NCI-H524 (cell line): ENCODE measurements around the gene RHEBL1.
"Not testable (repeated sequence)": the region's sequence is repeated elsewhere in the genome, so short reads cannot be mapped to it uniquely, and the experiment has no call there.

ENCODE experiments used
- DNase-seq, 2 experiments: peaks; one replicate each; lab custom pipeline; 2025; lab: John Stamatoyannopoulos, UW

Gene RHEBL1

DNA sequence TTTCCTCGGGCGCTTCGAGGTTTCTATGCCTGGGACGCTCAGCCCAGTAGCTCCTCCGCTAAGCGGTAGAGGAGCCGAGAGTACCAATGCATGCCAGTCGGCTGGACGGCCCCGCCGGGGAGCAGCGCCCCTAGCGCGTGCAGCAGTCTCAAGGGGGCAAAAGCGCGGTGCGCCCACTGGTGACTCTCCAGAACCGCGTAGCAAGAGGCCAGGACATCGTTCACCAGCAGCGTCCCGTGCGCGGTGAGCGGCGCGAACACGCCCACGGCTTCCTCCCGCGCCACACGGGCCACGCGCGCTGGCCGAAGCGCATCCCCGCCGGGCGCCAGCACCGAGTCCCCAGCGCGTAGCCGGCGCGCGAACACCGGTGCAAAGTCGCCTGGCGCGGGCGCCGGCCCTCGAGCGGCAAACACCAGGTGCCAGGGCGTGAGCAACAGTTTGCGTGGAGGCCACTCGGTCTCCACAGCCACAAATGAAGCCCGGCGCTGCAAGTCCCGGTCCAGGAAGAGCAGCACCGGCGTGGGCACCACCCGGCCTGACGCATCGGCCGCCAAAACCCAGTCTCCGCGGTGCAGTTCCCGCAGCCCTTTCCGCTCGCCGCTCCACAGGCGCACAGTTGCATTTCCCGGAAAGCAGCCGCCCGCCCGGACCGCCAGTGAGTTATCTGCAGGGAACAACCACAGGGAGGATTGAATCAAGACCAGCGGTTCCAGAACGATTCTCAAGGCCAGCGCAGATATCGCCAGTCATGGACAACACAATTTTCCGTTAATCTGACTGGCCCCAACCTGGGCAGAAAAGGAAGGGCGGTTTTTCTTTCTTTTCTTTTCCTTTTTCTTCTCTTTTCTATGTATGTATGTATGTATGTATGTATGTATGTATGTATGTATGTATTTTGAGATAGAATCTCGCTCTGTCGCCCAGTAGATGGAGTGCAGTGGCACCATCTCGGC lies 20.3 kb upstream of the RHEBL1 start:
- DNase-seq: peak; percentile 21 to 67

DNA sequence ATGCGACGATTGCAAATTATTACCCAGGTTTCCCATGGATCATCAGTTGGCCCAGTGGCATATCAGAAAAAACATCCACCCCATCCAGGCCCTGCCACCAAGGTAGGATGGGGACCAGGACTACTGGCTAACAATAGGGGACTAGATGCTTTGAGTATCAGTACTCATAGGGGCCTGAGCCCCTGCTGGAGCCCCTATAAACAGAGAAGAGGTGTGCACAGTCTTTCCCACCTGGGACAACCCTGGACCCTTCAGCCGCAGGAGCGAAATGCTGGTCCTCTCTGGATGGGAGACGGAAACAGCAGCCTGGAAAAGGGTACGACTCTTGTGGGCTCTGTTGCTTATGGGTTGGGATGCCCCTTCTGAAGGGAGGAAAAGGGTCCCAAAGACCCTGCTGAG lies 19.2 kb upstream of the RHEBL1 start:
- DNase-seq: no peak

DNA sequence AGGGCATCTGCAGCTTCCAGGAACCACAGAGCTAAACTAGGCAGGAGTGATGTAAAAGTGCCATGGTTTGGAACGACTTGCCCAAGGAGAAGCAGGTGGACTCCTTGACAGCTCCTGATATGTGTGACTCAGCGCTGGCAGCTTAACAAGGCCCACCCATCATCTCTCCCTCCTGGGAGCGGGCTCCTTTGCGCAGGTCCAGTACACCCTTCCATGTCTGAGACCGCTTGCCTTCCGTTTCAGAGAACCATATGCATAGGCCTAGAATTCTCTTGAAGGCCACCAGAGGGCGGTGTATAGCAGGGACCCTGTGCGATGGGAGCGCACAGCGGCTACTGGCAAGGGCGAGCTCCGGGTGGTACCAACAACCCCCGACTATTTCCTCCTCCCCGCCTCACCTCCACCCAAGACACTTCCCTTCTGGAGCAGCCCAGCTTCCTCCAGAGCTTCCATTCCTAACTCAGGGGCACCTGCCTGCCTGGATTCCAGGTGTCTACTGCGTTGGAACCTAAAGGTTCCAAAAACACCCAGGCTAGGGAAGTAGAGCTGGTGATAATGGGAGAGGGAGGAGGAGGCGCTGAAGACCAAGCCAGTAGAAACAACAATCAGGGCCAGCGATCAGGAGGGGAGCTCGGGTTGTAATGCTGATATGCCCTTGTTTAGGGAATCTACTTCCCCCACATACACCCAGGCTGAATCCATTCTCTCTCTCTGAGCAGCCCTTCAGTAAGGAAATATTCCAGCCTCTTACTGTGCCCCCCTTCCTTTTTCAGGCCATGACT lies 18.6 kb upstream of the RHEBL1 start:
- DNase-seq: peak; percentile 83 to 91

DNA sequence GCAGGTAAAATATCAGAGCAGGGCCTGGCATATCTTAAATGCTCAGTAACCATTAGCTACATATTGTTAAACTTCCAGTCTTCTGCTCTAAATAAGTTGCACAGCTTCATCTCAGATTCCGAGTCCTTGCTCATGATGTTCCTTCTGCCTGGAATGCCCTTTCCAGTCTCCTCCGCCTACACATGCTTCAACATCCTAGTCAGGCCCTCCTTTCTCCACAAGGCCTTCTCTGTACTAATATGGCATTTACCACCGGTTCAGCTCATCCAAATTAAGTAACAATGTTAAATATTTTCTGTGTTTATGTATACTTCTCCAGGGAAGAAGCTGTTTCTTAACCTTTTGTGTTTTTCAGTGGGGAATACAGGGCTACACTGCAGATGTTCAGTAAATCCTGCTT lies 16.3 kb upstream of the RHEBL1 start:
- DNase-seq: no peak

DNA sequence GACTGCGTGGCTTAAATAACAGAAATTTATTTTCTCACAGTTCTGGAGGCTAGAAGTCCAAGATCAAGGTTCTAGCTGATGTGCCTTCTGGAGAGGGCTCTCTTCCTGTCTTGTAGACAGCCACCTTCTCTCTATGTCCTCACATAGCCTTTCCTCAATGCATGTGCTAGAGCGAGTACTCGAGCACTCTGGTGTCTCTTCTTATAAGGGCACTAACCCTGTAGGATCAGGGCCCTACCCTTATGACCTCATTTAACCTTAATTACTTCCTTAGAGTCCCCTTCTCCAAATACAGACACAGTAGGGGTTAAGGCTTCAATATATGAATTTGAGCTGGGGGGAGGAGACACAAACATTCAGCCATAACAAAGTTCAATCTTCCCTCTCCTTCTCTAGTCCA lies 14.7 kb upstream of the RHEBL1 start:
- no peak for DNase-seq

DNA sequence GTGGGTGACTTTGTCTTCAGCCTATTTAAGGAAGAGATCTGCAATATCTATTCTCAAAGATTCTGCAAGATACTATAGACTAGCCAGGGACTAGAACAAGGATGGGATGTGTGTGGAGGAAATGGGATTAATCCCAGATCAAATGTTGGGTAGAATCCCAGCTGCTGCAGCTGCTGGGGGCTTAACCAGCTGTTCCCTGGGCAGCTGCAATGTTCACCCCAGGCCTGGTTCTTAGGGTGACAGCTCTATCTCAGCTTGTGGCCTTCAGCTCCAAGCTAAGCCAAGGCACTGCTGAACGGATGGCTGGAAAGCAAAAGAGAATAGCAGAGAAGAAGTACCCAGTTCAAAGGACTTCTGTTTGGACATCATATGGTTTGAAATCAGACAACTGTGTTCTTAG lies 10.0 kb upstream of the RHEBL1 start:
- peak in 1 of 2 experiments; percentile 19 for DNase-seq

DNA sequence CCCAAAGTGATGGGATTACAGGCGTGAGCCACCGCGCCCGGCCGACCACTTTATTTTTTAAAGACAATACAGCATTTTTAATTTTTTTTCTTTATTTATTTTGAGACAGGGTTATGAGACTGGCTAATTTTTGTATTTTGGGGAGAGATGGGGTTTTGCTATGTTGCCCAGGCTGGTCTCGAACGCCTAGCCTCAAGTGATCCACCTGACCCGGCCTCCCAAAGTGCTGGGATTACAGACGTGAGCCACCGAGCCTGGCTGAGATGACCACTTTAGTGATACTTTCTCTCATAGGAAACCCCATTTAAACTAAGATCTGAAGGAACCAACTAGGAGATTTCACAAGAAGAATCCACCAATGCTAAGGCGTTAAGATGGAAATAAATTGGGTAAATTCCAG lies 1.2 kb upstream of the RHEBL1 start:
- DNase-seq: no peak

DNA sequence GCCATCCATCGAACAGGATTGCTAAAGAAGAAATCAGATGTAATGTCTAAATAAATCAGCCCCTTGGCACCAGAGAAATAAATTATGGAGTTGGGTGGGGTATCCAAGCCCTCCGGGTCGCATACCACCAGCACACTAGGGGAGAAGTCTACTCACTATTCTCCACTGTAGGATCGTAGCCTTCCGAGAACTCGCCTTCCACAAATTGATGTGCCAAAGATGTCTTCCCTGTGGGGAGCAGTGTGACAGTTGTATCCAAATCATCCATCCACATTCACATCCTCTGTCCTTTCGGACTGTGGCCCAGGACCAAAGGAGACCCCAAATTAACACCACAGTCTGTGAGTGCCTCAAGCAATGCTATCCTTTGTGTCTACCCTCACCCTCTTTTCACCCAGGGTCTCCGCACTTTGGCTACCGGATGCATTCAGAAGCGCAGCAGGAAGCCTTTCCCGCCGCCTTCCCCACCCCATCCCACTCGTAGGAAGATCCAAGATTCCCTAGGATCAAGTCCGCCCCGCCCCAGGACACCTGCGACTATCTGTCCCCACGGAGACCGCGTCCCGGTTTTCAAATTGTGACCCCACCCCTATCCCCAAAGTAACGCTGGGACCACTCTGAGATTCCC lies 786 bp downstream of the RHEBL1 start:
- peak; percentile 10 to 54 for DNase-seq

DNA sequence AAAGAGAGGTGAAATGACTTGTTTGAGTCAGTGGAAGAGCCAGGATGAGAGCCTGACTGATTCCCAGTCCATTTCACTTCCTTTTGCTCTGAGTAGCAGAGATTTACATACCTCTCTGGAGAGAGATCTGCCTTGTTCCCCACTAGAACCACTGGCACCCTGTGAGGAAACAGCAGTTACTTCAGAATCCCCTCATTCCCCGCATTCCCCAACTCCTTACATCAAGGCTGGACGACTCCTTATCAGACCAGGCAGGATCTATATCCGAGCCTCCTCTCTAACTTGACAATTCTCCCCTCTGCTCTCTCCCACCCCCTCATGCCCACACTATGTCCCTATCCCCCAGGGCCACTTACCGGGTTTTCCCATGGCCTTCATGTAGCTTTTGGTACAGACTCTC lies 3.7 kb downstream of the RHEBL1 start:
- DNase-seq: no peak

DNA sequence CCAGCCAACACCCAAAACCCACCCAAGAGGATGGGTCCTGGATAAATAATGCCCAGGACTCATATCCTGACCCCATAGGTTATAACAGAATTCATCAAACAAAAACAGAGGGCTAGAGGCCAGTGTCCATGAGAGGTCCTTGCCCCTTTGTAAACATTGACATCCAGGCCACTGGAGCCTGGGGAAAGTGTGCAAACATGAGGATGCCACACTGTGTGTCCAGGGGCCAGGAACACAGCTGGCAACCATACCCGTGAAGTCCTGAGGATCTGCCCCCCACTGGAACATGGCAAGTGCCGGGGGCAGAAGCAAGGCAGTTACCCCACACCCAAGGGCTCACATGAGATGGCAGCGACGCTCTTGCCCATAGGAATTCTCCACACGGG lies 5.0 kb downstream of the RHEBL1 start:
- no peak for DNase-seq

DNA sequence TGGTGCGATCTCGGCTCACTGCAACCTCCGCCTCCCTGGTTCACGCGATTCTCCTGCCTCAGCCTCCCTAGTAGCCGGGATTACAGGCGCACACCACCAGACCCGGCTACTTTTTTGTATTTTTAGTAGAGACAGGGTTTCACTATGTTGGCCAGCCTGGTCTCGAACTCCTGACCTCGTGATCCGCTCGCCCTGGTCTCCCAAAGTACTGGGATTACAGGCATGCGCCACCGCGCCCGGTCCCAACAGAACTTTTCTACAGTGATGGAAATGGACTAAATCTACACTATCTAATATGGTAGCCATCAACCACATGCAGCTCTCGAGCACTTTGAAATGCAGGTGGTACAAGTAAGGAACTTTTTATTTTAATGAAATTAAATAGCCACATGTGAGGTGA lies 7.9 kb downstream of the RHEBL1 start:
- not testable (repeated sequence) for DNase-seq

DNA sequence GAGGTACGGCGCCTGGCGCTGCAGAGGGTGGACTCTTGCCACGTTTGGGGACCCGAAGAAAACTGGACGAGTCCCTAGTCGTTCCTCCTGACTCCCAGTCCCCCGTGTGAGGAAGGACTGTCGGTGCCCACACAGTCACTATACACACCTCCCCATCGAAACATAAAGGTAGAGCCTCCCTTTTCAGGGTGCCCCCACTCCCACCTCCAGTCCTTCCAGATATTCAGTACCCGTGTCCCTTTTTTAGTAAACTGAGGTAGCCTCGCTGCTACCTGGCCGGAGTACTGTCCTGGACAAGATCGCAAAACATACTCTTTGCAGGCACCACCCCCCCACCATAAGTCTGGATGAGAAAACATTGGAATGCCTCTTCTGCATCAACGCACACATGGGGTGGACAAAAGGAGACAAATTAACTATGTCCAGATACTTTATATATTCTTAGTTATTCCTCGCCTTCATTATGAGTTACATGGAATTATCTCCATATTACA lies 8.6 kb downstream of the RHEBL1 start:
- DNase-seq: no peak

DNA sequence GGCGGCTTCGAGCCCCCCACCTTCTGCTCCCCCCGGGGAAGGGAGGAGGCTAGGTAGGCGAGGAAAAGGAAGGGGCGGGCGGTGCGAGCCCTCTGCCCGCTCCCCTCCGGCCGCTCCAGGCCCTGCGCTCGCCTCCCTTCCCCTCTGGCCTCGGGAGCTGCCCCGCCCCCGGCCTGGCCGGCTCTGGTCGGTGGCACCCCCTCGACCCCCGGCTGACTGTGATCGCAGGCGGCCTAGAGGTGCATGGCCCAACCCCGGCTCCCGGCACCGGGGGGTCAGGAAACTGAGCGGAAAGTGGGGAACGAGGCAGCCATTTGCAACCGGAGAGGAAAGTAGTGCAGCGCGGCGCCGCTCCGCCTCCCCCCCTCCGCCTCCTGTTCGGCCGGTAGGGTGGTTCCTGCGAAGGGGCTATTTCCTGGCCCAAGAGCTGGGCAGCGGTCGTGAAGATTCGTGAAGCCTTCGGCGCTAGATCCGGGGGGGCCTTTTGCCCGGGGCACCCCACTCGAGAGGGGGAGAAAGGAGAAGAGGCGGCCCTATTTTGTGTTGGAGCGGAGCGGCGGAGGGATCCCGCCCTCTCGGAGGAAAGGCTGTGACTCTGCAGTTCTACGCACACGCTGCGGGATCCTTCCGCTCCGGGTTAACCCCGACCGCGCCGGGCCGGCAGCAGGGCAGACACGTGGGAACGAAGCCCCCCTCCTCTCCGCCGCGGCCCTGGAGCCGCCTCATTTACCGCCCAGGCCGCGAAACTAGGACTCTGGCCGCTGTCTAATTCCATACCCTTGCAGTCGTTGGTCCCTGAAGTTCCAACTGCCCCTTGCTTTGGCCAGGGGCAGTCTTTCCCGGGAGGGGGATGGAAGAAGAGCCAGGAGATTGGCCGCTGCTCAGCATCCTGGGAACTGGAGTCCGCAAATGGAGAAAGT lies 9.3 kb downstream of the RHEBL1 start, which contains the start of gene KMT2D:
TSS of gene KMT2D (minus strand) at position 558 of the 920 bp plus-strand sequence. CDS start 5,470 bp downstream, outside the sequence.
- peak; percentile 63 to 89 for DNase-seq

DNA sequence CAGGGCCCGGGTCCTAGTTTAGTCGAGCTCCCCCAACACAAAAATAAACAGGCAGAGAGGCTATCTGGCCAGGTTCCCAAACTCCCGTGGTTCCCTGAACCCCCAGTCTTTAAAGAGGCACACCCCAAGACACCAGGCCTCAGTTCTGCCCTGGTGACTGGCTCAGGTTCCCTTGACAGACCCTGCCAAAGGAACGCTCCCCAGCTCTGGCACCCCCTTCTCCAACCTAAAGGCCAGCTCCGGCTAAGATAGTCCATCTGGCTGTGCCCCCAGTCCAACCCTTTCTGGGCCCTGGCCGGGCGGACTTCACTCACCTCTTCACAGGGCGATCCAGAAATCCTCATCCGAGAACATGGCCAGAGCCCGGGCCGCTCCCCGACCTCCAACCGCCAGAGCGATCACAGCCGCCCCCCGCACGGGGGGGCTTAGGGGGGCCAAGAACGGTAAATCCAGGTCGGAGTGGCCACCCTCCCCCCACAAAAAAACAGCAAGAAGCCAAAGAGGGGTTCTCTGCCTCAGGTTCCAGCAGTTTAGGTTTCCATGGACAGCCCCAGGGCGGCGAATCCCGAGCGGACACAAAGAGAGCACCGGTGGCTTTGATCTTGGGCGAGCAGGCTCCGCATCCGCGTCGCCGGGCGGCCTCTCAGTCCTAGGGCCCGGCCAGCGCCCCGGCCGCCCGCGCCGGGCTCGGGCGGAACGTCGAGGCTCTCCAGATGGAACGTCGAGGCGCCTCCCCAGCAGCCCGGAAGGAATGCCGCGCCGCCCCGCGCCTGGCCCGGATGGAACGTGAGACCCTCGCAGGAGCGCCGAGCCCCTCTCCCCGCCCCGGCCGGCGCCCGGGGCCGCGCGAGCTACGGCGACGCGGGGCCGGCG lies 10.2 kb downstream of the RHEBL1 start:
- no peak for DNase-seq

DNA sequence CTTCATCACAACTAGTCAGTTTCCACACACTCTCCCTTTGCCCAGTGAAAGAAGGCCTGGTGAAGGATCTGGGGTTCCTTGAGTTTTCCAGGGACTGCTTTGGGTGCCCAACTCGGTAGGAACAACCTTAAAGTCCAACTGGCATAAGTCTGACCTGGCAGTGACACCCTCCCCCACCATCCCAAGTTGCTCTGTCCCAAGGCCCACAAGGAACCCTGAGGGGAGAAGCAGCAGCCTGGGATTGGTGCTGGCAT lies 10.8 kb downstream of the RHEBL1 start:
- no peak for DNase-seq

DNA sequence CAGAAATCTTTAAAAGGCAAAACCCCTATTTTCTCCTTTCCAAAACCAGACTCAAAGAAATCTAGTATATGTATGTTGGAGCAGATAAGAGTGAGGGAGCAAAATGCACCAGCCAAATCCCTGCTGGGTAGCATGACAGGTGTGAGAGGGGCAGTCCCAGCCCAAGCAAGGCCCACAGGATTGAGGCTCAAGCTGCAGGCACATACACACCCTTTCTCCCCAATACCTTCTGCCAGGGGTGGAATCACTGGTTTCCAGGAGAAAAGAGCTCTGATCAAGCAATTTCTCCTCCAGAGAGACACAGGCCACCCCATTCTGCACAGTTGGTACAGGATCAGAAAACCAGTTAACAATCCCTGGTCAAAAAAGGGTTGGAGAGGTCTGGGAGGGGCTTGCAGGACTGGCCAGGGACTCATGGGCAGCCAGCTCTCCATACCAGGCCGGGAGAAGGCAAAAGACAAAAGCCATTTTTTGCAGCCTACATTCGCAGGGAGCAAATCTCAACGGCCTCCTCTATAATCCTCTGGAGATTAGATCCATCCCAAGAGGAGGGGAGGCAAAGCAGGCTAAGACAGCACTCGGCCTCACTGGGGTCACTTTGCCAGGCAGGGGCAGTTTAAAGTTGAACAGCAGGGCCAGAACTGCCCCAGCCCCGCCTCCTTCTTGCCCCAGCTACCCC lies 11.3 kb downstream of the RHEBL1 start:
- DNase-seq: peak in 1 of 2 experiments; percentile 25

DNA sequence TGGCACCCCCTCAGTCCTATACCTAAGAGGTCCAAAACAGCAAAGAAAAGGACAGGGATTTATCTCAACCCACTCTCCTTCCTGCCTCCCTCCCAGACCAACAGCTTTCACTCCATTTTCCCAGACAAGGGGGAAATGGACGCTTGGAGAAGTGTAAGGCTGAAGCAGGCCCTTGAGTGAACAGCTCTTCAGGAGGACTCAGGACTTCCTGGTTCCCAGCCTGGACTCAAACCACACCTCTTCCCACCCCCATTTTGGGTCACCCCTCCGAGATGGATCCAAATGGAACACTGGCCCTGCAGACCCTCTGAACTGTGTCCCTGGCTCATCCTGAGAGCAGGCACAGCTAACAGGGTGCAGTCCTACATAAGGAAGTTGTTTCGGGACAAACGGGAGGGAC lies 11.9 kb downstream of the RHEBL1 start:
- DNase-seq: no peak

DNA sequence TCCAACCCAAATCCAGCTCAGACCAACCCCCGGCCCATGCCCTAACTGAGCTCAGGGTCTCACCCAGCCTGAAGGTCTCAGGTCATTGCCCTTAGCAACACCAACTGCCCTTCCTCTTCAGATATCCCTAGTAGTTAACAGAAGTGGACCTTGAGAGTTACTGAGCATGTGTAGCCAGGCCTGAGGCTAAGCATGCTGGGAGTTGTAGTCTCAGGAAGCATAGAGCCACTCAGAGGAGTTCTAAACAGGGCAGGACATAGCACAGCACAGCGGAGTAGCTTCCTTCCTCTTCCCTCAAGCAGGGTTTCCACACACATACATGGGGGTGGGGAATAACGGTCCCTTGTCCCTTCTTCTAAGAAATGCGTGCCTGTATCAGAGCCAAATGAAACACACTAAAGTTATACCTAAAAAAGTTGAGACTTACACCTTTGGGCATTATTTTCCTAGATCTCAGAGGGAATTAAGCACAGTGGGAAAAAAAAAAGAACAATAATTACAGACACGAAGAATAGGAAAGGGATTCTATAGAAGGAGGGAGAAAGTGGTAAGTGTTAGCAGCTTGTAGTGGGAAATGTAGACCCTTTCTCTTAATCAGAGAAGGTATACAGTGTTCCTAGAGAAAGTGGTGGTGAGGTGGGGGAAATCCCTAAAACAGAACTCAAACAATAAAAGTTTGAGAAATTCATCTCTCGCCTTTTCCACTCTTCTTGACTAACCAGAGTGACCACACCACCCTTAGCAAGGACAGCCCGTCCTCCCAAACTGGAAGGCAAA lies 13.6 kb downstream of the RHEBL1 start:
- DNase-seq: no peak

DNA sequence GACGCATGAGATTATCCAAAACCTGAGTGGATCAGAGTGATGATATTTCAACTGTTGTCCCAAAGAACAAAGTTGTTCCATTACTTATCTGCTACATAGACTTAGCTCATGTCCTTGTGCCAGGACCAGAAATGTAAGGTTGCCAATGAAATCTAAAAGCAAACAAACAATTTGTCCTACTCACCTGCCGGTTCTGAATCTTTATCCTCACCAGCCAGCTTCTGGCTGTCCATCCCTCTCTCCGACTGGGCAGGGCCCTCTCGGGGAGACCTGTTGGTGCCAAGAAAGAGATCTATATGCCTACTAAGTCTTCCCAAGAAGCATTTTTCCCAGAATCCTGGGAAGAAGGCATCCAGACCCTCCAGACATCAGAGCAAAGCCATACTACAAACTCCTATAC lies 14.7 kb downstream of the RHEBL1 start:
- DNase-seq: no peak
